OCI-LY7 (cell line): ENCODE measurements around the gene RBBP5.

Experiments
- CTCF ChIP-seq: fragments of 200-600 bp; sonication (generic); conservative IDR thresholded peaks from 2 replicates; pipeline ENCODE4 v1.5.1; 2014; ENCODE audit warnings: mild to moderate bottlenecking, antibody characterized with exemption, low read length, moderate library complexity, mixed read lengths
- EZH2phosphoT487 ChIP-seq: fragments of 200-600 bp; sonication (generic); IDR thresholded peaks from 2 replicates; pipeline ENCODE4 v1.6.1; 2018; ENCODE audit warnings: low read depth, borderline replicate concordance, mild to moderate bottlenecking, mixed run types, antibody characterized with exemption, low read length, moderate library complexity, mixed read lengths

- TF ChIP-seq CTCF = no peak
- TF ChIP-seq EZH2phosphoT487 = no peak
Observed at GRCh38 chr1:205072881-205073280, 48.9 kb downstream of the RBBP5 start.
